CD1c-positive myeloid dendritic cell (primary cell): Measurements from ENCODE around the gene PRSS53.
A peak's percentile ranks its signal among the peaks of the same experiment; 100 is the strongest.

Source experiments
- DNase-seq: peaks from one replicate; pipeline ENCODE4 v3.0.0-alpha.2; 2016; ENCODE audit errors: extremely low spot score

Gene PRSS53

GRCh38 chr16:31078597-31079341 lies 10.0 kb downstream of the PRSS53 start:
- DNase-seq: no peak

DNA sequence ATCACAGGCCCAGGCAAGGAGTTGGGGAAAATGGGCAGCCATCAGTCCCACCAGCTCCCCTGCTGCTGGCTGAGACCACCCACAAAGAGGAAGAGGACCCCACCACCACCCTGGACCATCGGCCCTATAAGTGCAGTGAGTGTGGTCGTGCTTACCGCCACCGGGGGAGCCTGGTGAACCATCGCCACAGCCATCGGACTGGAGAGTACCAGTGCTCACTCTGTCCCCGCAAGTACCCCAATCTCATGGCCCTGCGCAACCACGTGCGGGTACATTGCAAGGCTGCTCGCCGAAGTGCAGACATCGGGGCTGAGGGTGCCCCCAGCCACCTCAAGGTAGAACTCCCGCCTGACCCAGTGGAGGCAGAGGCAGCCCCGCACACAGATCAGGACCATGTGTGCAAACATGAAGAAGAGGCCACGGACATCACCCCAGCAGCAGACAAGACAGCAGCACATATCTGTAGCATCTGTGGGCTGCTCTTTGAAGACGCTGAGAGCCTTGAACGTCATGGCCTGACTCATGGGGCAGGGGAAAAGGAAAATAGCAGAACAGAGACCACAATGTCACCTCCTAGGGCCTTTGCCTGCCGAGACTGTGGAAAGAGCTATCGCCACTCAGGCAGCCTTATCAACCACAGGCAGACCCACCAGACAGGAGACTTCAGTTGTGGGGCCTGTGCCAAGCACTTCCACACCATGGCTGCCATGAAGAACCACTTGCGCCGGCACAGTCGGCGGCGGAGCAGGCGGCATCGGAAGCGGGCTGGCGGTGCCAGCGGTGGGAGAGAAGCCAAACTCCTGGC lies 10.9 kb downstream of the PRSS53 start:
- no peak for DNase-seq

- no peak for DNase-seq
These were observed 11.7 kb downstream of the PRSS53 start for GRCh38 chr16:31077024-31077423.

DNA sequence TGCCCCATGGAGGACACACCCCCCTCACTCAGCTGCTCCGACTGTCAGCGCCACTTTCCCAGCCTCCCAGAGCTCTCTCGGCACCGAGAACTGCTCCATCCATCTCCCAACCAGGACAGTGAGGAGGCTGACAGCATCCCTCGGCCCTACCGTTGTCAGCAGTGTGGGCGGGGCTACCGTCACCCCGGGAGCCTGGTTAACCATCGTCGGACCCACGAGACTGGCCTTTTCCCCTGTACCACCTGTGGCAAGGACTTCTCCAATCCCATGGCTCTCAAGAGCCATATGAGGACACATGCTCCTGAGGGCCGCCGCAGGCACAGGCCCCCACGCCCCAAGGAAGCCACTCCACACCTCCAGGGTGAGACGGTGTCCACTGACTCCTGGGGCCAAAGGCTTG lies 12.4 kb downstream of the PRSS53 start:
- DNase-seq: no peak

DNA sequence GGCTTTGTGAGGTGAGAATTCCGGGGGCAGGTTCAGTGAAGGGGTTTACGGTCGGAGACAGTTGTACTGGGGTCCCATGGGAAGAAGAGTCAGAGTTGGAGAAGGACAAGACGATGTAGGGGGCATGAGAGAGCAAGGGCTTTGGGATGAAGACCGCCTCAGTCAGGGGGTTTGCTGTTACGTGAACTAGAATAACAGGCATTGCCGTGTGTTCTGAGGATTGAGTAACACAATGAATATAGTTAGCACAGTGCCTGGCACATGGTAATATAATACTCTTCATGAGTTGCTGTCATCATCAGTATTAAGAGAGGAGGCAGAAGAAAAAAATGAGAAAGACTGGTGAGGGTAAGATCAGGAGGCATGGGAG lies 13.9 kb downstream of the PRSS53 start:
- no peak for DNase-seq

DNA sequence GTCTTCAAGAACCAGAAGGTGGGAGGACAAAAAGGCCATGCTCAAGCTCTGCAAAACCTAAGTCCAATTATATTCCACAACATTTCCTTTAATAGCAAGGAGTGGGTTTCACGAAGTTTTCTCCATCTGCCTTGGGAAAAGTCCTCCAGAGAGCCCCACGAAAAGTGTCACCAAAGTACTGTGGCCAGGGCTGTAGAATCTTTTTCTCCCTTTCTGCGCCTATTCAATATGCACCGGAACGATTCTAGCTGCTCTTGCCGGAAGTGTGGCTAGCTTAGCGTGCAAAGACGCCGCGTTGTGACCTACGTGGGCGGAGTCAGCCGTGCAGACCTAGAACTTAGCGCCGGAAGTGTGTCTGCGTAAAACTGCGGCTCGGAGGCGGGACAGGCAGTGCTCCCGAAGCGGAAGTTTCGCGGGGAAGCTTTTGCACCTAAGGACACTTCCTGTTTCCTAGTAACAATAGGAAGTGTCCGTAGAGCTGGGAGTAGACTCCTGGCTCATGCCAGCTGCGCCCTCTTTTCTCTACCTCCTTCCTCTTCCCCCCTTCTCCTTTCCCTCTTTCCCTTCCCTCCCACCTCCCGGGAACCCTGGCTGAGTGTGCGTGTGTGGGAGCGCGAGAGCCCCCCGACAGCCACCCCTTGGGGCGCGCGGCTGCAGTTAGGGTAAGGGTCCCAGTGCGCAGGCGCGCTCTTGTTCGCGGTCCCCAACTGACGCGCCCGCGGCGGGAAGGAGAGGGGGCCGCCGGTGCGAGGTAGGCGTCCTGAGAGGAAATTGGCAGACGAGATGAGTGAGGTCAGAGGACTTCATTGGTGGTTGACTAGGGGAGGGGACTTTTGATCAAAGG lies 14.6 kb downstream of the PRSS53 start, which contains the start of the genes ZNF646 and ZNF668:
ZNF646 (plus strand) TSS at position 453 of the 844 bp plus-strand sequence. CDS start 1,903 bp downstream, outside the sequence.
ZNF668 (minus strand) TSS at position 271 of the 844 bp plus-strand sequence. CDS start 9,781 bp downstream, outside the sequence.
- DNase-seq: peak; percentile 100

GRCh38 chr16:31073142-31073969 lies 15.4 kb downstream of the PRSS53 start:
- peak; percentile 94 for DNase-seq

GRCh38 chr16:31072540-31073141 lies 16.1 kb downstream of the PRSS53 start:
- DNase-seq: no peak

- DNase-seq: peak; percentile 6
These were observed 16.9 kb downstream of the PRSS53 start for GRCh38 chr16:31071861-31072260.

GRCh38 chr16:31067342-31067741 lies 21.4 kb downstream of the PRSS53 start:
- no peak for DNase-seq

DNA sequence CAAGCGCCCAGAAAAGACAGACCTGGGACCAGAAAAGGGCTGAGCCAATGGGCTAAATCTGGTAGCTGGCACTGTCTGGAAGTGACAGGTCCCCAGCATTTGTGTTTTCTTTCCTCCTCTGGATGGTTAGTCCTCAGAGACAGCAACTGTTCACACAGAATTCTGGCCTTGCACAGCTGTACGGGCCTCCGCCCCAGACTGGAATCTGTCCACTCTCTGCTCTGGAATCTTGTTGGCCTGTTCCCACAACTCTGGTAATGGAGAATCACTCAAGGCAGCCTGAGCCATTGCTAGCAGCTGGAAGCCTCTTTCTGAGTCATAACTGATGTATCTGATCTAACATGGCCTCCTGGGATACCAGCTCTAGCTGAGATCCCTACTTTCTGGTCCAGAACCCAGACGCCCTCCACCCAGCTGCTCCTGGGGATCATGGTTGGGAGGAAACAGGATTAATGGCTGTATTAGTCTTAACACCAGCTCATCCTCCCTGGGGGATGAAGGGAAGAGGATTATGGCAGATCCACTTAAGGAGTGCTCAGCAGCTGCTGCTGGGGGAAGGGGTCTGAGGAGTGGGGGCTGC lies 23.8 kb downstream of the PRSS53 start:
- DNase-seq: no peak

GRCh38 chr16:31063843-31064611 lies 24.7 kb downstream of the PRSS53 start:
- DNase-seq: no peak

GRCh38 chr16:31063495-31063842 lies 25.3 kb downstream of the PRSS53 start:
- DNase-seq: no peak

- no peak for DNase-seq
These were observed 26.8 kb downstream of the PRSS53 start for GRCh38 chr16:31061813-31062440.

GRCh38 chr16:31061126-31061812 lies 27.5 kb downstream of the PRSS53 start:
- no peak for DNase-seq

DNA sequence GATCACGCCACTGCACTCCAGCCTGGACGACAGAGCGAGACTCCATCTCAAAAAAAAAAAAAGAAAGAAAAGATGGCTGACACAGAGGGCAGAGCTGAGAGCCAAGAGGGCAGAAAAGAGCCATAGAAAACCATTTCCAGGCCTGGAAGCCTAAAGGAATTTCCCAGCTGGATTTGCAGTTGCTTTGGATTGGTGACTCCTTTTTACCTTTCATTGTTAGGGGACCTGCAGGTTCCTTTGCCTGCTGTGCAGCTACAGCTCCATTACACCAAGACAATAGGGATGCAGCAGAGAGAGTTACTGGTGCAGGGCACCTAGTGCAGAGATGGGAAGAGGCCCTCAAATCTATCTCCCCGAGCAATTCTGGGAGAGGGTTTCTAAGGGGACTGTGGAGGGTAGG lies 33.1 kb downstream of the PRSS53 start:
- DNase-seq: no peak

GRCh38 chr16:31052114-31052513 lies 36.6 kb downstream of the PRSS53 start:
- peak; percentile 83 for DNase-seq

GRCh38 chr16:31050280-31051030 lies 38.3 kb downstream of the PRSS53 start:
- DNase-seq: no peak
